Lower lobe of right lung (tissue), 2 donors: ENCODE data around the gene PSPN. TPM values are rescaled to one million over a fixed set of nuclear protein-coding genes. Genes with fewer than 3 reads are reported as not detected.
"Not testable (repeated sequence)": the region's sequence is repeated elsewhere in the genome, so short reads cannot be mapped to it uniquely, and the experiment has no call there.

Experiments used
- ATAC-seq, 2 donors: fragments of 200-7000 bp; cut with Tn5 transposase; one replicate each; pipeline ENCODE4 v1.9.1; 2020 to 2022; ENCODE audit warnings: mild to moderate bottlenecking in 2 of 2, moderate library complexity in 2 of 2
- DNase-seq: peaks from one replicate; pipeline ENCODE4 v3.0.0-alpha.2; 2020
- H3K27ac ChIP-seq: fragments of 200-600 bp; one replicate; pipeline ENCODE4 v1.8.0; 2022
- H3K27me3 ChIP-seq: fragments of 200-600 bp; one replicate; pipeline ENCODE4 v1.8.0; 2022; ENCODE audit warnings: low read depth
- H3K36me3 ChIP-seq: fragments of 200-600 bp; one replicate; pipeline ENCODE4 v1.8.0; 2022; ENCODE audit warnings: mild to moderate bottlenecking
- H3K4me1 ChIP-seq: fragments of 200-600 bp; one replicate; pipeline ENCODE4 v1.8.0; 2022
- H3K4me3 ChIP-seq: fragments of 200-600 bp; one replicate; pipeline ENCODE4 v1.8.0; 2022; ENCODE audit warnings: mild to moderate bottlenecking
- H3K9me3 ChIP-seq: fragments of 200-600 bp; one replicate; pipeline ENCODE4 v1.8.0; 2022
- intact Hi-C: fragments of 100-400 bp; cut with DNase I; formaldehyde crosslinking; loops from one replicate; pipeline ENCODE4 v1.11.0; 2022
- total RNA-seq: library from RNA; stranded (reverse); fragmentation: NEBNext Ultra II Directional; extraction: Animal tissue kit (Norgen Biotek cat#: 25700); gene quantifications from one replicate; pipeline ENCODE4 v1.2.1, GENCODE V29; 2021
- TF ChIP-seq, protein P1 (sequence below): fragments of 200-600 bp; IDR thresholded peaks from one replicate; pipeline ENCODE4 v1.8.0; 2022; ENCODE audit warnings: antibody characterized with exemption, mild to moderate bottlenecking
- donor health status: DM: no; HTN: yes; CAD: no; lungs with severe emphysema.

PSPN gene
- total RNA-seq, 1 donor from 2014 or later = 2.2 TPM

GRCh38 chr19:6373096-6373812, 2.5 kb downstream of the PSPN start:
- peaks cover 7% of the 10 kb centered on the region for H3K4me1 ChIP-seq
- TF ChIP-seq, protein P1, sequence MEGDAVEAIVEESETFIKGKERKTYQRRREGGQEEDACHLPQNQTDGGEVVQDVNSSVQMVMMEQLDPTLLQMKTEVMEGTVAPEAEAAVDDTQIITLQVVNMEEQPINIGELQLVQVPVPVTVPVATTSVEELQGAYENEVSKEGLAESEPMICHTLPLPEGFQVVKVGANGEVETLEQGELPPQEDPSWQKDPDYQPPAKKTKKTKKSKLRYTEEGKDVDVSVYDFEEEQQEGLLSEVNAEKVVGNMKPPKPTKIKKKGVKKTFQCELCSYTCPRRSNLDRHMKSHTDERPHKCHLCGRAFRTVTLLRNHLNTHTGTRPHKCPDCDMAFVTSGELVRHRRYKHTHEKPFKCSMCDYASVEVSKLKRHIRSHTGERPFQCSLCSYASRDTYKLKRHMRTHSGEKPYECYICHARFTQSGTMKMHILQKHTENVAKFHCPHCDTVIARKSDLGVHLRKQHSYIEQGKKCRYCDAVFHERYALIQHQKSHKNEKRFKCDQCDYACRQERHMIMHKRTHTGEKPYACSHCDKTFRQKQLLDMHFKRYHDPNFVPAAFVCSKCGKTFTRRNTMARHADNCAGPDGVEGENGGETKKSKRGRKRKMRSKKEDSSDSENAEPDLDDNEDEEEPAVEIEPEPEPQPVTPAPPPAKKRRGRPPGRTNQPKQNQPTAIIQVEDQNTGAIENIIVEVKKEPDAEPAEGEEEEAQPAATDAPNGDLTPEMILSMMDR = no peak
- no peaks in the 10 kb centered on the region for H3K27me3 ChIP-seq
- DNase-seq = peak; percentile 99
- peak; percentile 92 to 94 for ATAC-seq
- H3K36me3 ChIP-seq = peaks cover 29% of the 10 kb centered on the region
- no peaks in the 10 kb centered on the region for H3K9me3 ChIP-seq
- H3K4me3 ChIP-seq = peak overlapping the region; percentile 92
- intact Hi-C loops = no loop called here
- H3K27ac ChIP-seq = peak overlapping the region; percentile 98

DNA sequence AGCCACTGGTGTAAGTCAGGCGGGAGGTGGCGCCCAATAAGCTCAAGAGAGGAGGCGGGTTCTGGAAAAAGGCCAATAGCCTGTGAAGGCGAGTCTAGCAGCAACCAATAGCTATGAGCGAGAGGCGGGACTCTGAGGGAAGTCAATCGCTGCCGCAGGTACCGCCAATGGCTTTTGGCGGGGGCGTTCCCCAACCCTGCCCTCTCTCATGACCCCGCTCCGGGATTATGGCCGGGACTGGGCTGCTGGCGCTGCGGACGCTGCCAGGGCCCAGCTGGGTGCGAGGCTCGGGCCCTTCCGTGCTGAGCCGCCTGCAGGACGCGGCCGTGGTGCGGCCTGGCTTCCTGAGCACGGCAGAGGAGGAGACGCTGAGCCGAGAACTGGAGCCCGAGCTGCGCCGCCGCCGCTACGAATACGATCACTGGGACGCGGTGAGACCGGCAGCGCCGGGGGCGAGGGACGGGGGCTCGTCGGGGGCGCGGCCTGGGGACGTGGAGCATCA, 3.1 kb downstream of the PSPN start, which contains the start of gene ALKBH7:
TSS of gene ALKBH7 (plus strand) at position 201 of the 502 bp plus-strand sequence. CDS start at position 228, 27 bp downstream.
- peaks cover 7% of the 10 kb centered on the region for H3K4me1 ChIP-seq
- H3K36me3 ChIP-seq = peaks cover 35% of the 10 kb centered on the region
- H3K9me3 ChIP-seq = no peaks in the 10 kb centered on the region
- TF ChIP-seq, protein P1 = no peak
- peak within 1 kb of the TSS; percentile 92 for H3K4me3 ChIP-seq
- ATAC-seq = peak; percentile 94 to 95
- peak within 1 kb of the TSS; percentile 98 for H3K27ac ChIP-seq
- H3K27me3 ChIP-seq = no peaks in the 10 kb centered on the region
- DNase-seq = peak; percentile 99
- intact Hi-C loops = no loop called here

DNA sequence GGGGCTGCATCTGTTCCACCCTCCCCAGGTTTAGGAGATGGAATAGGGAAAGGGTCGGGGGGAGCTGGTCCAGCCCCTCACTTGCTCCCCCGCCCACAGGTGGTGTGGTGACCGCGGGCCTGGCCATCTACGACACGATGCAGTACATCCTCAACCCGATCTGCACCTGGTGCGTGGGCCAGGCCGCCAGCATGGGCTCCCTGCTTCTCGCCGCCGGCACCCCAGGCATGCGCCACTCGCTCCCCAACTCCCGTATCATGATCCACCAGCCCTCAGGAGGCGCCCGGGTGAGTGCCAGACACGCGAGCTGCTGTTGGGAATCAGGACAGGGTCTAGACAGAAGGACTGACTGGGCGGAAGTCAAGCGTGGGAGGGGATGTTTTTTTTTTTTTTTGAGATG, 11.4 kb downstream of the PSPN start:
- DNase-seq (no peak), ATAC-seq (no peak)
- no peak overlapping the region for H3K27ac ChIP-seq
- peaks cover 64% of the 10 kb centered on the region for H3K36me3 ChIP-seq
- peaks cover 18% of the 10 kb centered on the region for H3K4me1 ChIP-seq
- no peaks in the 10 kb centered on the region for H3K9me3 ChIP-seq
- no peak overlapping the region for H3K4me3 ChIP-seq
- TF ChIP-seq, protein P1 = no peak
- no peaks in the 10 kb centered on the region for H3K27me3 ChIP-seq
- intact Hi-C loops = no loop called here

- Histone ChIP-seq H3K4me1 (peaks cover 18% of the 10 kb centered on the region), H3K36me3 (peaks cover 45% of the 10 kb centered on the region), H3K4me3 (peak overlapping the region; percentile 95), H3K27me3 (no peaks in the 10 kb centered on the region), H3K9me3 (no peaks in the 10 kb centered on the region), H3K27ac (peak overlapping the region; percentile 91)
- TF ChIP-seq, protein P1 = no peak
- intact Hi-C loops = no loop called here
- DNase-seq (no peak), ATAC-seq (no peak)
Observed at GRCh38 chr19:6362351-6362801, 13.4 kb downstream of the PSPN start.

DNA sequence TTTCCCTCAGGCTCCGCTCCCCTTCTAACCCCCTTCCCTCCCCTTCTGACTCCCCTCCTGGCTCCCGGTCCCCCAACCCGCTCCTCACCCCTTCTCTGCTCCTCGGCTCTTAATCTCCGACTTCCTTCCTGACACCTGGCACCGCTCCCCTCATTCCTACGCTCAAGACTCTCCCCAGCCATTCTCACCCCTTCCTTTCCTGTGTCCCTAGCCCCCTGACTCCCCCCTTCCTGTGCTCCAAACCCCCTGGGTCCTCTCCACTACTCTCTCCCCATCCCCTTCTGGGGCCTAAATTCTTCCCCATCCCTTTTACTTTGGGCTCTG, 13.7 kb downstream of the PSPN start:
- intact Hi-C loops = no loop called here
- ATAC-seq = peak in 1 of 2 donors; percentile 41
- Histone ChIP-seq H3K4me1 (peaks cover 18% of the 10 kb centered on the region), H3K36me3 (peaks cover 41% of the 10 kb centered on the region), H3K27ac (peak overlapping the region; percentile 91), H3K27me3 (no peaks in the 10 kb centered on the region), H3K4me3 (peak overlapping the region; percentile 95), H3K9me3 (no peaks in the 10 kb centered on the region)
- no peak for DNase-seq
- TF ChIP-seq, protein P1 = no peak

DNA sequence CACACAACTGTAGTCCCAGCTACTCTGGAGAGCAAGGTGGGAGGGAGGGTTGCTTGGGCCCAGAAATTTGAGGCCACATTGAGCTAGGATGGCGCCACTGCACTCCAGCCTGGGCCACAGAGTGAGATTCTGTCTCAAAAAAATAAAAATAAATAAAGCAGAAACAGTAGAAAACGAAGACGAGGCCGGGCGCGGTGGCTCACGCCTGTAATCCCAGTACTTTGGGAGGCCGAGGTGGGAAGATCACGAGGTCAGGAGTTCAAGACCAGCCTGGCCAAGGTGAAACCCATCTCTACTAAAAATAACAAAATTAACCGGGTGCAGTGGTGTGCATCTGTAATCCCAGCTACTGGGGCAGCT, 14.9 kb downstream of the PSPN start:
- DNase-seq, ATAC-seq, intact Hi-C loops, H3K9me3 ChIP-seq, H3K27me3 ChIP-seq: not testable (repeated sequence)
- Histone ChIP-seq H3K4me3 (peak overlapping the region; percentile 95), H3K4me1 (peaks cover 18% of the 10 kb centered on the region), H3K27ac (peak overlapping the region; percentile 91), H3K36me3 (peaks cover 29% of the 10 kb centered on the region)

DNA sequence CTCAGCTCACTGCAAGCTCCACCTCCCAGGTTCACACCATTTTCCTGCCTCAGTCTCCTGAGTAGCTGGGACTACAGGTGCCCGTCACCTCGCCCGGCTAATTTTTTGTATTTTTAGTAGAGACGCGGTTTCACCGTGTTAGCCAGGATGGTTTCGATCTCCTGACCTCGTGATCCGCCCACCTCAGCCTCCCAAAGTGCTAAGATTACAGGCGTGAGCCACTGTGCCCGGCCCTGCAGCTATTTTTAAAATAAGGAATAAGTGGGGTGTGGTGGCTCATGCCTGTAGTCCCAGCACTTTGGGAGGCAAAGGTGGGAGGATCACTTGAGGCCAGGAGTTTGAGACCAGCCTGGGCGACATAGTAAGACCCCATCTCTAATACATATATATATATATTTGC, 15.3 kb downstream of the PSPN start:
- peaks cover 25% of the 10 kb centered on the region for H3K36me3 ChIP-seq
- intact Hi-C loops, ATAC-seq, H3K9me3 ChIP-seq, H3K27me3 ChIP-seq, DNase-seq, H3K4me3 ChIP-seq, H3K27ac ChIP-seq: not testable (repeated sequence)
- H3K4me1 ChIP-seq = peaks cover 18% of the 10 kb centered on the region
